ENCODE data around the gene LSAMP. TPM values are rescaled to one million over a fixed set of nuclear protein-coding genes. Genes with fewer than 3 reads are reported as not detected.

Gene LSAMP
- total RNA-seq, 1 experiment from 2014 or later = 3.1 TPM

DNA sequence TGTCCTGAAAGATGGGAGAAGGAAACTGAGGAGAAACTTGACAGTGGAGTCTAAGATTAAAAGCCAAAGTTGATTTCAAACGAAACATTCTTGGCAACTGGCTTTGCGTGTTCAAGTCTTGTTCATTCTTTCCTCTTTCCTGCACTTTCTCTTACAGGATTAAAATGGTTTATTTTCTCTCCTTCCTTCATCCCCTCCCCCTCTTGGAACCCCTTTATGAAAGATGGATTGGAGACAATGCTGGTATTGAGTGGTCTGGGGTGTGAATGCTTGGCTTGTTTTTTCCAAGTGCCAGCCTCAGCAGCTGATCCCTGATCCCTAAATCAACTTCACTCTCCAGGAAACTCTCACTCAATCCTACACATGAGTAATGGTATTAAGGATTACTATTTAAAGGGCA, 703 bp upstream of the LSAMP start:
- BruUV-seq (replicated peaks) = no TSS peak
- 0 out of 2 replicates have a peak, but pooled peaks cover 3% of the 10 kb centered on the region for H3K27me3 ChIP-seq (ENCODE audit: control insufficient read depth, insufficient read depth, low read length)
- no peak overlapping the region for H3K4me3 ChIP-seq (ENCODE audit: low read depth in 2 of 2, low read length in 2 of 2)
- CTCF ChIA-PET = no interaction called here
- DNase-seq (ENCODE audit: low read depth, low spot score) = no peak
- POLR2A ChIA-PET = no interaction called here
- no peak for TF ChIP-seq TCF7L2 (IDR thresholded peaks at IDR 0.05; ENCODE audit: low read depth, low read length)
- TF ChIP-seq, protein P1, sequence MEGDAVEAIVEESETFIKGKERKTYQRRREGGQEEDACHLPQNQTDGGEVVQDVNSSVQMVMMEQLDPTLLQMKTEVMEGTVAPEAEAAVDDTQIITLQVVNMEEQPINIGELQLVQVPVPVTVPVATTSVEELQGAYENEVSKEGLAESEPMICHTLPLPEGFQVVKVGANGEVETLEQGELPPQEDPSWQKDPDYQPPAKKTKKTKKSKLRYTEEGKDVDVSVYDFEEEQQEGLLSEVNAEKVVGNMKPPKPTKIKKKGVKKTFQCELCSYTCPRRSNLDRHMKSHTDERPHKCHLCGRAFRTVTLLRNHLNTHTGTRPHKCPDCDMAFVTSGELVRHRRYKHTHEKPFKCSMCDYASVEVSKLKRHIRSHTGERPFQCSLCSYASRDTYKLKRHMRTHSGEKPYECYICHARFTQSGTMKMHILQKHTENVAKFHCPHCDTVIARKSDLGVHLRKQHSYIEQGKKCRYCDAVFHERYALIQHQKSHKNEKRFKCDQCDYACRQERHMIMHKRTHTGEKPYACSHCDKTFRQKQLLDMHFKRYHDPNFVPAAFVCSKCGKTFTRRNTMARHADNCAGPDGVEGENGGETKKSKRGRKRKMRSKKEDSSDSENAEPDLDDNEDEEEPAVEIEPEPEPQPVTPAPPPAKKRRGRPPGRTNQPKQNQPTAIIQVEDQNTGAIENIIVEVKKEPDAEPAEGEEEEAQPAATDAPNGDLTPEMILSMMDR (IDR thresholded peaks at IDR 0.05) = no peak
- TF ChIP-seq SIN3A (IDR thresholded peaks at IDR 0.05; ENCODE audit: borderline replicate concordance, insufficient read depth, low read depth, low read length) = no peak
- no peak for TF ChIP-seq POLR2AphosphoS5 (IDR thresholded peaks at IDR 0.05; ENCODE audit: low read depth, low read length)
- TF ChIP-seq, protein P2, sequence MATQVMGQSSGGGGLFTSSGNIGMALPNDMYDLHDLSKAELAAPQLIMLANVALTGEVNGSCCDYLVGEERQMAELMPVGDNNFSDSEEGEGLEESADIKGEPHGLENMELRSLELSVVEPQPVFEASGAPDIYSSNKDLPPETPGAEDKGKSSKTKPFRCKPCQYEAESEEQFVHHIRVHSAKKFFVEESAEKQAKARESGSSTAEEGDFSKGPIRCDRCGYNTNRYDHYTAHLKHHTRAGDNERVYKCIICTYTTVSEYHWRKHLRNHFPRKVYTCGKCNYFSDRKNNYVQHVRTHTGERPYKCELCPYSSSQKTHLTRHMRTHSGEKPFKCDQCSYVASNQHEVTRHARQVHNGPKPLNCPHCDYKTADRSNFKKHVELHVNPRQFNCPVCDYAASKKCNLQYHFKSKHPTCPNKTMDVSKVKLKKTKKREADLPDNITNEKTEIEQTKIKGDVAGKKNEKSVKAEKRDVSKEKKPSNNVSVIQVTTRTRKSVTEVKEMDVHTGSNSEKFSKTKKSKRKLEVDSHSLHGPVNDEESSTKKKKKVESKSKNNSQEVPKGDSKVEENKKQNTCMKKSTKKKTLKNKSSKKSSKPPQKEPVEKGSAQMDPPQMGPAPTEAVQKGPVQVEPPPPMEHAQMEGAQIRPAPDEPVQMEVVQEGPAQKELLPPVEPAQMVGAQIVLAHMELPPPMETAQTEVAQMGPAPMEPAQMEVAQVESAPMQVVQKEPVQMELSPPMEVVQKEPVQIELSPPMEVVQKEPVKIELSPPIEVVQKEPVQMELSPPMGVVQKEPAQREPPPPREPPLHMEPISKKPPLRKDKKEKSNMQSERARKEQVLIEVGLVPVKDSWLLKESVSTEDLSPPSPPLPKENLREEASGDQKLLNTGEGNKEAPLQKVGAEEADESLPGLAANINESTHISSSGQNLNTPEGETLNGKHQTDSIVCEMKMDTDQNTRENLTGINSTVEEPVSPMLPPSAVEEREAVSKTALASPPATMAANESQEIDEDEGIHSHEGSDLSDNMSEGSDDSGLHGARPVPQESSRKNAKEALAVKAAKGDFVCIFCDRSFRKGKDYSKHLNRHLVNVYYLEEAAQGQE (IDR thresholded peaks at IDR 0.05; ENCODE audit: insufficient read depth in 1 of 2, low read depth in 2 of 2, low read length in 1 of 2) = no peak
- no peak overlapping the region for H3K27ac ChIP-seq (ENCODE audit: low read length)
- in situ Hi-C loops (cut with HindIII; ENCODE audit: low pct_unique_long_range_greater_than_20kb, low sequenced_read_pairs) (no loop called here), intact Hi-C loops (cut with micrococcal nuclease; ENCODE audit: unreplicated experiment) (no loop called here)
- H3K36me3 ChIP-seq (ENCODE audit: control insufficient read depth, insufficient read depth, low read length) = no peaks in the 10 kb centered on the region
- no peaks in the 10 kb centered on the region for H3K9me3 ChIP-seq (ENCODE audit: control insufficient read depth, insufficient read depth, low read depth, low read length)
- no peaks in the 10 kb centered on the region for H3K4me1 ChIP-seq (ENCODE audit: control insufficient read depth, insufficient read depth, low read length)
- no peak for ATAC-seq

DNA sequence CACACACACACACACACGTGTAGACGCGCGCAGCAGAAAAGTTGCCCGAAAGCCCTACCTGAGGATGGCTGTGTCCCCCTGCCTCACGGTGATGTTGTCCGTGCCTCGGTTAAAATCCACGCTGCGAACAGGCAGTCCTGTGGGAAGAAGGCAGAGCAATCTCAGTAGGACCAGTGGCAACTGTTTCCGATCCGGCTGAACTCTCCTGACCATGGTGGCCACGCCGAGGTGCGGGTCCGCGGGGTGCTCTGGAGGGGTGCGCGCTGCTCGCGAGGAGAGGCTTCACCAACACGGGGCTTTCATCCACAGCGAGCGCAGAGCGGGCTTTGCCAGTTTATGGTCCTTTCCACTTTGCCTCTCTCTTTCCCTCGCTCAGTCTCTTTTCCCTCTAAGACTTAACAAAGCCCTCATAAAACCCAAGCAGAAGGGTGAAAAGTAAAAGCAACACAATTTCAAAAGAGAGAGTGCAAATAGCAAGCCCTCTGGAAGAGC, 422 bp downstream of the LSAMP start:
- Histone ChIP-seq H3K4me3 (ENCODE audit: low read depth in 2 of 2, low read length in 2 of 2) (peak overlapping the region; percentile 39 to 40), H3K9me3 (ENCODE audit: control insufficient read depth, insufficient read depth, low read depth, low read length) (no peaks in the 10 kb centered on the region), H3K4me1 (ENCODE audit: control insufficient read depth, insufficient read depth, low read length) (no peaks in the 10 kb centered on the region), H3K27ac (ENCODE audit: low read length) (peak overlapping the region; percentile 1; the same call in 1 of the 2 replicates), H3K27me3 (ENCODE audit: control insufficient read depth, insufficient read depth, low read length) (0 out of 2 replicates have a peak, but pooled peaks cover 3% of the 10 kb centered on the region), H3K36me3 (ENCODE audit: control insufficient read depth, insufficient read depth, low read length) (no peaks in the 10 kb centered on the region)
- intact Hi-C loops (cut with micrococcal nuclease; ENCODE audit: unreplicated experiment) (no loop called here), in situ Hi-C loops (cut with HindIII; ENCODE audit: low pct_unique_long_range_greater_than_20kb, low sequenced_read_pairs) (no loop called here)
- TF ChIP-seq POLR2AphosphoS5 (IDR thresholded peaks at IDR 0.05; ENCODE audit: low read depth, low read length) (no peak), SIN3A (IDR thresholded peaks at IDR 0.05; ENCODE audit: borderline replicate concordance, insufficient read depth, low read depth, low read length) (no peak), TCF7L2 (IDR thresholded peaks at IDR 0.05; ENCODE audit: low read depth, low read length) (no peak)
- TF ChIP-seq, protein P2 (IDR thresholded peaks at IDR 0.05; ENCODE audit: insufficient read depth in 1 of 2, low read depth in 2 of 2, low read length in 1 of 2) = no peak
- TF ChIP-seq, protein P1 (IDR thresholded peaks at IDR 0.05) = no peak
- BruUV-seq (replicated peaks) = no TSS peak
- ChIA-PET CTCF (no interaction called here), POLR2A (no interaction called here)
- ATAC-seq (peak; percentile 71), DNase-seq (ENCODE audit: low read depth, low spot score) (no peak)
